ENCODE measurements around the gene DLG4.

DNA sequence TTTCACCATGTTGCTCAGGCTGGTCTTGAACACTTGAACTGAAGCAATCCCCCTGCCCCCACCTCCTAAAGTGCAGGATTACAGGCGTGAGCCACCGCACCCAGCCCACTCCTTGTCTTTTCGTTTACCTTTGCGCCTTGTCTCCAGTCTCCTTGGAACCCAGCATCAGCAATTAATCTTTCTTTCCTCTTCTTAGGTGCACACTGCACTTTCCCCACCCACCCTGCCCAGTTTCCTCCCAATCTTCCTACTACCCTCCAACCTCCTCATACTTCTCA lies 44.1 kb upstream of the DLG4 start:
- TF ChIP-seq CTCF (IDR thresholded peaks at IDR 0.05; ENCODE audit: borderline replicate concordance, extremely low read depth, low read length, poor library complexity, severe bottlenecking), result no peak
- TF ChIP-seq EZH2 (IDR thresholded peaks at IDR 0.05; ENCODE audit: borderline replicate concordance, low read depth, low read length, severe bottlenecking), result no peak
